HCT116 (cell line): Measurements from ENCODE around the gene S100A2. TPM values are rescaled to one million over a fixed set of nuclear protein-coding genes. Genes with fewer than 3 reads are reported as not detected.

ENCODE experiments used
- ATAC-seq: fragments of 200-7000 bp; cut with Tn5 transposase; 2 replicates; pipeline ENCODE4 v1.9.1; 2020; ENCODE audit warnings: mild to moderate bottlenecking, moderate library complexity
- BruUV-seq: library from RNA; stranded (reverse); fragments of 400-500 nt; replicated peaks from 2 replicates; lab custom pipeline; 2021; lab: Mats Ljungman, UMichigan
- CTCF ChIA-PET: fragments of 300-600 bp; sonication (Branson Sonifier 250); formaldehyde crosslinking; loops from one replicate; lab custom pipeline; 2021; ENCODE audit warnings: antibody characterized with exemption; lab: Charles Lee
- POLR2A ChIA-PET: fragments of 300-600, 350-600 bp; sonication (Branson Sonifier 250); formaldehyde crosslinking; loops from one replicate; lab custom pipeline; 2021; ENCODE audit warnings: antibody characterized with exemption; lab: Charles Lee
- RAD21 ChIA-PET, 2 experiments: fragments of 300-600 bp; sonication (Branson Sonifier 250); formaldehyde crosslinking; loops; one replicate each; lab custom pipeline; 2023; ENCODE audit warnings: low total read pairs in 2 of 2; ENCODE audit not compliant: uncharacterized antibody in 2 of 2, unreplicated experiment in 2 of 2, low non-redundant PET in 1 of 2; lab: Charles Lee
- DNase-seq: peaks from one replicate; pipeline ENCODE4 v3.0.0-alpha.2; 2010; ENCODE audit warnings: low read depth, low spot score
- H2AFZ ChIP-seq: fragments of 200-600 bp; shearing (Covaris generic), sonication (generic); 2 replicates; pipeline ENCODE4 v1.6.1; 2017; ENCODE audit warnings: low read depth, mixed run types, mixed read lengths, antibody characterized with exemption, low read length; ENCODE audit not compliant: poor library complexity, severe bottlenecking
- H3K27ac ChIP-seq: 2 replicates; pipeline ENCODE4 v1.5.1; 2012; ENCODE audit warnings: low read depth, low read length
- H3K27me3 ChIP-seq: fragments of 200-600 bp; sonication (generic); 2 replicates; pipeline ENCODE4 v1.6.1; 2016; ENCODE audit warnings: mixed run types, low read length, mixed read lengths; ENCODE audit not compliant: insufficient read depth
- H3K36me3 ChIP-seq, 2 experiments: fragments of 200-500 bp in 1 of 2; fragments of 200-600 bp in 1 of 2; sonication (Bioruptor generic) in 1 of 2; sonication (generic) in 1 of 2; 2 replicates each; pipeline versions ENCODE4 v1.5.1 to v1.6.1; 2014 to 2016; ENCODE audit warnings: low read length in 2 of 2, inconsistent platforms in 1 of 2, mixed read lengths in 1 of 2, mixed run types in 1 of 2; ENCODE audit not compliant: insufficient read depth in 2 of 2, control insufficient read depth in 1 of 2
- H3K4me1 ChIP-seq, 2 experiments: fragments of 200-600 bp in 1 of 2; sonication (generic) in 1 of 2; 2 replicates each; pipeline versions ENCODE4 v1.5.1 to v1.6.1; 2012 to 2017; ENCODE audit warnings: low read length in 2 of 2, inconsistent platforms in 1 of 2, mild to moderate bottlenecking in 1 of 2, mixed read lengths in 1 of 2, mixed run types in 1 of 2, moderate library complexity in 1 of 2; ENCODE audit not compliant: insufficient read depth in 2 of 2, control insufficient read depth in 1 of 2
- H3K4me2 ChIP-seq: fragments of 200-600 bp; sonication (generic); 2 replicates; pipeline ENCODE4 v1.6.1; 2017; ENCODE audit warnings: mixed run types, low read length, mixed read lengths
- H3K4me3 ChIP-seq, 2 experiments: fragments of 200-600 bp in 1 of 2; sonication (generic) in 1 of 2; replicated peaks in 1 of 2; 2 replicates each; pipeline ENCODE4 v1.5.1; 2011 to 2016; ENCODE audit warnings: low read length in 2 of 2, control low read depth in 1 of 2, low read depth in 1 of 2, mild to moderate bottlenecking in 1 of 2, mixed read lengths in 1 of 2, mixed run types in 1 of 2
- H3K79me2 ChIP-seq: fragments of 200-600 bp; sonication (generic); 2 replicates; pipeline ENCODE4 v1.6.1; 2017; ENCODE audit warnings: mild to moderate bottlenecking, mixed run types, low read length, moderate library complexity, mixed read lengths; ENCODE audit not compliant: insufficient read depth
- H3K9ac ChIP-seq: fragments of 200-600 bp; sonication (generic); 2 replicates; pipeline ENCODE4 v1.6.1; 2016; ENCODE audit warnings: low read length, mixed read lengths
- H3K9me2 ChIP-seq: fragments of 200-600 bp; sonication (generic), shearing (Covaris generic); 2 replicates; pipeline ENCODE4 v1.6.1; 2017; ENCODE audit warnings: mixed run types, mild to moderate bottlenecking, moderate library complexity; ENCODE audit not compliant: insufficient read depth
- H3K9me3 ChIP-seq, 2 experiments: fragments of 200-500 bp in 1 of 2; fragments of 200-600 bp in 1 of 2; sonication (Bioruptor generic) in 1 of 2; sonication (generic) in 1 of 2; 2 replicates each; pipeline ENCODE4 v1.6.1; 2014 to 2017; ENCODE audit warnings: low read length in 2 of 2, mixed read lengths in 2 of 2, inconsistent platforms in 1 of 2, low read depth in 1 of 2, mild to moderate bottlenecking in 1 of 2, mixed run types in 1 of 2, moderate library complexity in 1 of 2; ENCODE audit not compliant: control insufficient read depth in 1 of 2, insufficient read depth in 1 of 2
- H4K20me1 ChIP-seq: fragments of 200-600 bp; sonication (generic), shearing (Covaris generic); 2 replicates; pipeline ENCODE4 v1.6.1; 2017; ENCODE audit warnings: mixed run types, mild to moderate bottlenecking, moderate library complexity; ENCODE audit not compliant: insufficient read depth
- ATF3 ChIP-seq: IDR thresholded peaks from 2 replicates; pipeline ENCODE4 v1.6.1; 2012
- EZH2 ChIP-seq: fragments of 200-600 bp; sonication (generic); IDR thresholded peaks from 2 replicates; pipeline ENCODE4 v1.6.1; 2017; ENCODE audit warnings: antibody characterized with exemption, mixed run types
- FOSL1 ChIP-seq: IDR thresholded peaks from 2 replicates; pipeline ENCODE4 v1.6.1; 2012; ENCODE audit warnings: low read depth
- JUND ChIP-seq: IDR thresholded peaks from 2 replicates; pipeline ENCODE4 v1.6.1; 2012
- POLR2AphosphoS5 ChIP-seq: IDR thresholded peaks from 2 replicates; pipeline ENCODE4 v1.6.1; 2011; ENCODE audit warnings: mild to moderate bottlenecking, low read depth, low read length, moderate library complexity
- SP1 ChIP-seq: IDR thresholded peaks from 2 replicates; pipeline ENCODE4 v1.6.1; 2012; ENCODE audit warnings: low read depth
- YY1 ChIP-seq: IDR thresholded peaks from 2 replicates; pipeline ENCODE4 v1.6.1; 2011; ENCODE audit warnings: low read length, low read depth, moderate library complexity, mild to moderate bottlenecking; ENCODE audit not compliant: insufficient replicate concordance; ENCODE audit errors: extremely low read depth
- ZBTB33 ChIP-seq: IDR thresholded peaks from 2 replicates; pipeline ENCODE4 v1.6.1; 2011; ENCODE audit warnings: mild to moderate bottlenecking, low read length, moderate library complexity; ENCODE audit not compliant: insufficient replicate concordance; ENCODE audit errors: extremely low read depth
- ZFX ChIP-seq: fragments of 450-650 bp; IDR thresholded peaks from 2 replicates; pipeline ENCODE4 v1.6.1; 2017
- intact Hi-C: fragments of 100-400 bp; cut with micrococcal nuclease; formaldehyde crosslinking; loops from 2 replicates; pipeline ENCODE4 v1.10.0; 2022
- total RNA-seq: library from RNA; stranded (reverse); gene quantifications from one replicate; pipeline ENCODE4 v1.2.1, GENCODE V29; 2021; ENCODE audit not compliant: unreplicated experiment

Gene S100A2
- total RNA-seq, 1 experiment from 2014 or later = 24.8 TPM

DNA sequence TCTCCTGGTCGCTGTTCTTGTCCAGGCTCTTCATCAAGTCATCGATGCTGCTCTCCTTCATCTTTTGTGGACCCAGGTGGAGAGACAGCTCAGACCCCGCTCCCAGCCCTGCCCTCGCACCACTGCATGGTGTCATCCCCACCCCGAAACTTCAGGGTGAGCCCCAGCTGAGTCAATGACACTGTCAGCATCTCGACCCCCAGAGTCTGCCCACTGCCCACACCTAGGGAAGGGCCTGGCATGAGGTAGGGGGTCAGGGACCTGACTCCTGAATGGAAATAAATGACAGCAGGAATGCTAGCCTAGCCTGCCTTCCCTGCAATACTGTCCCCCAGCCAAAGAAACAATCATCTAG, 28.3 kb downstream of the S100A2 start:
- Histone ChIP-seq H3K27me3 (no peaks in the 10 kb centered on the region), H3K9me3 (no peaks in the 10 kb centered on the region), H3K4me2 (peak overlapping the region; percentile 99), H3K36me3 (peaks cover 0 to 5% of the 10 kb centered on the region in 2 experiments; a peak in 1 of 4 replicates), H3K79me2 (peaks cover 18% of the 10 kb centered on the region), H3K4me3 (no peak overlapping the region), H3K9me2 (no peaks in the 10 kb centered on the region), H4K20me1 (no peaks in the 10 kb centered on the region)
- no peak for ATAC-seq
- ChIA-PET CTCF (interaction anchor here (1.1 to 1.2 kb wide), 2 partner anchors 31 to 33 kb away, joined by 4 to 6 read pairs; no protein-coding TSS in a partner anchor), POLR2A (interaction anchor here (2.1 to 7.4 kb wide), 2 partner anchors 14 to 29 kb away, joined by 10 to 78 read pairs; partner anchors contain the start of gene S100A3)
- BruUV-seq = no TSS peak
- intact Hi-C loops = no loop called here
- no peak for DNase-seq
- TF ChIP-seq SP1 (no peak), EZH2 (no peak), FOSL1 (no peak), POLR2AphosphoS5 (no peak), JUND (no peak), ZFX (no peak), YY1 (no peak)
- TF ChIP-seq, all 23 proteins: peak for 0
- no peak overlapping the region for H2AFZ ChIP-seq
- RAD21 ChIA-PET = no interaction called here
- peak overlapping the region; percentile 88; the same call in 1 of the 2 replicates for H3K9ac ChIP-seq
- H3K4me1 ChIP-seq = peaks cover 76 to 92% of the 10 kb centered on the region in 2 experiments
- H3K27ac ChIP-seq = peak overlapping the region; percentile 94

DNA sequence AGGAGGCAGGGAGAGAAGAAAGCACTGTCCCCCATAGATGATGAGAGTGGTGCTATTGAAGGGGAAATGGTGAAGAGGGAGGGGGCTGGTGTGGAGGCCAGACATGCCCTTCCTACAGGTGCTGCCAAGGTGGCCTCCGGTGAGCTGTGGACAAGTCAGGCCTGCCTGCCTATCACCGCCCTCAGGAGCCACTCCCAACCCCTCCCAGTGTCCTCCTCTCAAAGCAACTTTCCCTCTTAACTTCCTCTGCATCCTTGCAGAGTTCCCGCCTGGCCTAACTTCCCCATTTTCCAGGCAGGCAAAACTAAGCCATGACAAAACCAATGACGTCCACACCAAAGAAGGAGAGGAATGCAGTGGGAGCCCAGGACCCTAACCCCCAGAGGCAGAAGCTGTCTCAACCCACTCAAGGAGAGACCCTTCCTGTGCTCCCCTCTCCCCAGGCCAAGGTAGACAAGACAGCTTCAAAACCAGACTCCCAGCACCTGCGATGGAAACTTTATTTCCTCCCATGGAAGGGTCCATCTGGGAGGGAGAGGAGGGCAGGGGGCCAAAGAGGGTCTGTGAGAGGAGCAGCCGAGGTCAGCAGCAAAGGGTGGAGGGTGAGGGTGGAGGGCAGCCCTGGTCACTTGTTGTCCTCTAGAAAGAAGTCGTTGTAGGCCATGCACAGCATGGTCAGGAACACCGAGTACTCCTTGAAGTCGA, 28.8 kb downstream of the S100A2 start:
- H4K20me1 ChIP-seq = no peaks in the 10 kb centered on the region
- no peaks in the 10 kb centered on the region for H3K27me3 ChIP-seq
- H3K4me3 ChIP-seq = peak overlapping the region; percentile 74 to 89
- peak overlapping the region; percentile 99 for H3K4me2 ChIP-seq
- ChIA-PET CTCF (interaction anchor here (1.1 to 1.2 kb wide), 2 partner anchors 31 to 34 kb away, joined by 4 to 6 read pairs; no protein-coding TSS in a partner anchor), POLR2A (interaction anchor here (0.6 to 7.4 kb wide), 10 partner anchors 8 to 97 kb away, joined by 3 to 114 read pairs (median 42); partner anchors contain the start of genes CHTOP, S100A1, S100A13 and S100A14), RAD21 (interaction anchor here in 1 of 2 experiments (1.0 kb wide), 1 partner anchor 31 kb away, joined by 5 read pairs; no protein-coding TSS in a partner anchor)
- BruUV-seq = no TSS peak
- TF ChIP-seq ZBTB33 (no peak), POLR2AphosphoS5 (peak; percentile 71), ATF3 (no peak)
- H3K36me3 ChIP-seq = peaks cover 0 to 5% of the 10 kb centered on the region in 2 experiments; a peak in 1 of 4 replicates
- H3K79me2 ChIP-seq = peaks cover 18% of the 10 kb centered on the region
- no peak overlapping the region for H2AFZ ChIP-seq
- no peaks in the 10 kb centered on the region for H3K9me2 ChIP-seq
- DNase-seq = no peak
- H3K9me3 ChIP-seq = no peaks in the 10 kb centered on the region
- ATAC-seq = peak; percentile 31
- intact Hi-C loops = loop anchor here (1.0 kb wide), 1 partner anchor 29 kb away; no protein-coding TSS in a partner anchor
- peaks cover 78 to 92% of the 10 kb centered on the region in 2 experiments for H3K4me1 ChIP-seq
- H3K9ac ChIP-seq = peak overlapping the region; percentile 88
- H3K27ac ChIP-seq = peak overlapping the region; percentile 94
